NOMO-1 treated with DMSO at 0.1 percent for 48 hours (cell line): Measurements from ENCODE around the gene OXGR1.
A peak's percentile ranks its signal among the peaks of the same experiment; 100 is the strongest.
"Not testable (repeated sequence)": the region's sequence is repeated elsewhere in the genome, so short reads cannot be mapped to it uniquely, and the experiment has no call there.

Source experiments
- DNase-seq: peaks from one replicate; lab custom pipeline; 2025; ENCODE audit not compliant: unreplicated experiment; lab: John Stamatoyannopoulos, UW

OXGR1 gene

DNA sequence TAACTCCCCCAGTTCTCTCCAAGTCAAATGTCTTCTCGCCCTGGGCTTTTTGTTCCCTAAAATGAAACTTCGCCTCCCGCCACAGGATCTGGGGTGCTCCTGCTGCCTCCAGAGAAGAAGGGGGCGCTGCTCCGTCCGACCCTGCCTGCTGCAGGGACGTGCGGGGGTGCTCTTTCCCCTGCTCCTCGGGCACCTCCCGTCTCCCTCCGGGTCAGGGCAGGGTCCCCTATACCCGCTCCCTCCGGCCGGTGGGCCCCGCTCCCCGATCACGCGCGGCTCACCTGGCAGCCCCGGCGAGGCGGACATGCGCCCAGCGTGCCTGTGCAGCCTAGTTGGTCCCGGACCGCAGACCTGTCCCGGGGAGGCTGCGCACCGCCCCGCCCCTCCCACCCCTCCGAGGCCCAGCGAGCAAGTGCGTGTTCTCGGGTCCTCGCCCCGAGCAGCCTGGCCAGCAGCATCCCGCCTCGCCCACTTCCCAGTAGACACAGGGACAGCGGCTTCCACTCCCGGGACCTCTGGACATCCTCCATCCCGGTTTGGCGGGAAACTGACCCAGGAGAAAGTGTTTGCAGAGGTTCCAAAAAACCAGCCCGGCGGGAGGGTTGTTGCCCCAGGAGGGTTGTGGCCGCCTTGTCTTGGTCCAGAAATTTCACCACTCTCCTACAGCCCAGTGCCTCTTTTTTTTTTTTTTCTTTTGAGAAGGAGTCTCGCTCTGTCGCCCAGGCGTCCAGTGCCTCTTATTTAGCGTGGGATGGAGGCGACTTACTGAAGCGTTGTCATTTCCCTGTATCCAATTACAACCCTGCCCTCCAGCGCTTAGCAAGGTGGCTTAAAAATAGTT lies at the start of gene OXGR1:
Gene OXGR1, minus strand, starts transcription at position 460 of the 841 bp plus-strand sequence. CDS start 6,717 bp downstream, outside the sequence.
- no peak for DNase-seq

DNA sequence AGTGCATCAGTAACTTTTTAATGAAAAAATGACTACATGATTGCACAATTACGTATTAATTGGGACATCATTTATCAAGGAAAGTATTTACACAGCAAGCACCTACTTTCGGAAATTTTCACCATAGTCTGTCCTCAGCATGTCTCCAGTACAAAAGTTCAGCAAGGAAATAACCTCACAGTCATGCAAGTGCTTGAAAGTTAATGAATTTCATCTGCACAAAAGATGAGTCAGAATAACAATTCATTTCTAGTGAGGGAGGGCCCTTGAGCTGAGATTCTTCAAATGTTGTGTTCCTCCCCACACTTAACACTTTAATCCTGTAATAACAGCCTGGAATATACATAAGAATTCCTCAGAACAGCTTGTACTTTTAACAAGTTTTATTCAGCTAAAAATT lies 49.0 kb upstream of the OXGR1 start:
- no peak for DNase-seq

DNA sequence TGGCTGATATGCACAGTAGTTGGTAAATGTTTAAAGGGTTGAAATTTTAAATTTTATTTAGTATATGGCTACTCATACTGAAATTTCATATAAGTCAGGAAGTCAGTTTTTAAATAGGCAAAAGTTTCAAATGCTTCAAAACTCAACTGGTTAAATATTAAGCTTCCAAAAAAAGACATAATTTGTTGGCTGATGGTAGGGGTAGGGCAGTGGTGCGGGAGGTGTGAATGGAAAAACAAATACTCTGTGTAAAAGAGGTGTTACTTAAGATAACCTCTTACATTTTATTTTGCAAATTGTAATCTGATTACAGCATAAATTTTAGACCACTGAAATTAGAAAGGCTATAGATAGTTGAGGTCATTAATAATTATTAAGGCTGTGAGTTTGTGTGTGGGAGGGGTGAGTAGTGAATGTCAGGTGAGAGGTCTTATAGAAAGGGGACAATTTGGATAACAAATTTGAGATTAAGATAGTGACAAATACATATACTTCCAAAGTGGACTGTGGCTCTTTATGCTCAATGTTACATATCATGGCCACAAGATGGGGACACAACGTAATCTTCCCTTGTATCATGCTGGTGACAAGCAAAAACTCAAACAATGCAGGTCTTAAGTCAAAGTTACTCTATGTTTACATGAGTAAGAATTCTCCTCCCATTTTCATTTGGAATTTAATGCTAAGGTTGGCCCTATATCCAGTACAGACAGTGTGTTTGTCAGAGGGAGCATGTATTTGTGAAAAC lies 36.6 kb upstream of the OXGR1 start:
- DNase-seq, result peak; percentile 41

DNA sequence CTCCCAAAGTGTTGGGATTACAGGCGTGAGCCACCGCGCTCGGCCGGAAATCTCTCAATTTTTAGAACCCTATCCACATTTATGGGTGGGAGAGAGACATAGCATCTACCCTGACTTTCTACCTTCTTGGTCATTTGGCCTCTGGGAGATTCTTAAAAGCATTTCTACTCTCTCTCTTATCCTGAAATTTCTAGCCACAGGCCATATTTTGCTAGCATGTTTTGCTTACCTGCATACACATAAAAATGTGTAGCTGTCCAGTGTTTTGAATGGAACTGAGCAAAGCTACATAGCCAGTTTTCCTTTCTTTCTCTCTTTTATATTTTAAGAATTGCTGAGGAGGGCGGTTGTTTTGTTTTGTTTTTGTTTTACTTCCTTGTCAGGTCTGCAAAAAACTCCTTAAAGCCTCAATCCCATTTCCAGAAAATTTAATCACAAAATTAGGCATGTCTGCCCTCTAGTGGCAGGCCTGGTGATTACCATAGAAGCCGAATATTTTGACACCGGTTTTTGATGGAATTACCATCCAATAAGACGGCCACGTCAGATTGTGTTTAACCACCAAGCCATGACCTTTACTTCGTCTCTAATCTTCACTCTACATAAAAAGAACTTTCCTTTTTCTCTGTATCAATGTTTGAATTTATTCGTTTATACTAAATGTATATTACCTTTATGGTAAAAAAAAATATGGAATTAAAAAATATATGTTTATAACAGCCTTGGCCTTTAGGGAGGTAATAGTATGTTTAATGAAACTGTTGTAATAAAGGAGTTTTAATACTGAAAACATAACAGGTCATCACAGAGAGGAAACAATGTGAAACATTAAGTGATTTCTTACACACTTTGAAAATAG lies 34.4 kb upstream of the OXGR1 start:
- peak; percentile 32 for DNase-seq

DNA sequence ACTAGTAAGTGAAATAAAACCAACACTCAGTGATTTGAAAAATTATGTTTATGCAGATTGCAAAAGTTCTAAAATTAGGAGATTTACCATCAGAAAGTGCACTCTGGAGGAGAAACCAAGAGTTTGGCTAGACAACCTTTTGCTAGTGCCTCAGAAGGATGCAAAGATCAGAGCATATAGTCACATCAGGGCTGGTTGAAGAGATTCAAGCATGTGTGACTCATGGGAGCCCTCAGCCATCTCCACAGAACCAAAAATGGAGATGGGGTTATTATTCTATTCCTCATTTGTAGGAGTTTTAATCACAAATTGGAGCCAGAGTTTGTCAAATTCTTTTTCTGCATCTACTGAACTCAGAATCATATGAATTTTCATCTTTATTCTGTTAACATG lies 32.9 kb upstream of the OXGR1 start:
- no peak for DNase-seq

DNA sequence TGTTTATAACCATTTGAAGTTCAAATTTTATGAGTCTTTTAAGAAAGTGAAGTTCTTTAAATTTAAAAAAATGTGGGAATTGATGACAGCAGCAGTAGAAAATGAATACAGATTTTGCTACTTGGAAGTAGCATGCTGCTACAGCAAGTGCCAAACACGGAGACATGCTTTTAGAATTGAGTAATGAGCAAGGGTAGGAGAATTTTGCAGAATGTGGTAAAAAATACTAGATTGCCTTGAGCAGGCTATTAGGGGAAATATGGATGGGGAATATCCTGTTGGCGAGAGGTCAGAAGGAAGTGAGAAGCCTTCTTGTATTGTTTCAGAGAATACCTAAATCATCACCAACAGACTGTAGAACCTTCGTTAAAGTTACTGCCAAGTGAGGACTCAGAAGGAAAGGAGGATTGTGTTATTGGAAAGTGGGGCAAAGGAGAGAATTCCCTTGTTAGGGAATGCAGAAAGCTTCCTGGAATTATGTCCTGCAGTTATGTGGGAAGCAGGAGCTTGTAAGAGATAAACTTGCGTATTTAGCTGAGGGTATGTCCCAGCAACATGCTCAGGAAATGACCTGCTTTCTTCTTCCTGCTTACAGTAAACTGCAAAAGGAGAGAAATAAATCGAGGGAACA lies 32.4 kb upstream of the OXGR1 start:
- no peak for DNase-seq

DNA sequence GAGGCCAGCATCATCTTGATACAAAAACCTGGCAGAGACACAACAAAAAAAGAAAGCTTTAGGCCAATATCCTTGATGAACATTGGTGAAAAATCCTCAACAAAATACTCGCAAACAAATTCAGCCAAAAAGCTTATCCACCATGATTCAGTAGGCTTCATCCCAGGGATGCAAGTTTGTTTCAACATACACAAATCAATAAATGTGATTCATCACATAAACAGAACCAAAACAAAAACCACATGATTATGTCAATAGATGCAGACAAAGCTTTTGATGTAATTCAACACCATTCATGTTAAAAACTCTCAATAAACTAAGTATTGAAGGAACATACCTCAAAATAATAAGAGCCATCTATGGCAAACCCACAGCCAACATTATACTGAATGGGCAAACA lies 29.5 kb upstream of the OXGR1 start:
- not testable (repeated sequence) for DNase-seq

DNA sequence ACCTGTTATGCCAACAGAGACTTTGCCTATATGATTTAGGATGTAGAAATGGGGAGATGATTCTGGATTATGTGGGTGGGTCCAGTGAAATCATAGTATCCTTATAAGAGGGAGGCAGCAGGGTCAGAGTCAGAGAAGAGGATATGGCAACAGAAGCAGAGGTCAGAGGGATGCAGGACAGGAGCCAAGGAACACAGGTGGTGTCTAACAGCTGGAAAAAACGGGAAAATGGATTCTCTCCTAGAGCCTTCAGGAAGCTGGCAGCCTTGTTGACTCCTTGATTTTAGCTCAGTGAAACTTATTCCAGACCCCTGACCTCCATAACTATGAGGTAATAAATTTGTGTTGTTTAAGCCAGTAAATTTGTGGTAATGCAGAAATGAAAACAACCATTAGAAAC lies 28.8 kb upstream of the OXGR1 start:
- no peak for DNase-seq

DNA sequence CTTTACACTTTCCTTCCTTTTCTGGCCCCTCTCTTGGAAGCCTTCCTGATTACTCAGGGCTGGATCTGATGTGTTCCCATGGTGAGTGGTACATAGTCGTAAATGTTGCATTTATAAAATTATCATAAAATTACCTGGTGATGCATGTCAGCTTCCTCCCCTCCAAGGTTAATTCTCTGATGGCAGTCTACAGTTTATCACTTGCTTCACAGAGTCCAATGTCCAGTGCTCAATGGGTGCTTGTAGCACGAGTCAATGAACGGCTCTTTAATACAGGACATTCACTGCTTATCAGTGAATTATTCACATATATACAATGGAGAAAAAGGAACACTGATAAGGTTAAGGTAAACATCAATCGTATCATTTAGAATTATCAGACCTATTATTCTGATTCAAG lies 27.0 kb upstream of the OXGR1 start:
- no peak for DNase-seq

DNA sequence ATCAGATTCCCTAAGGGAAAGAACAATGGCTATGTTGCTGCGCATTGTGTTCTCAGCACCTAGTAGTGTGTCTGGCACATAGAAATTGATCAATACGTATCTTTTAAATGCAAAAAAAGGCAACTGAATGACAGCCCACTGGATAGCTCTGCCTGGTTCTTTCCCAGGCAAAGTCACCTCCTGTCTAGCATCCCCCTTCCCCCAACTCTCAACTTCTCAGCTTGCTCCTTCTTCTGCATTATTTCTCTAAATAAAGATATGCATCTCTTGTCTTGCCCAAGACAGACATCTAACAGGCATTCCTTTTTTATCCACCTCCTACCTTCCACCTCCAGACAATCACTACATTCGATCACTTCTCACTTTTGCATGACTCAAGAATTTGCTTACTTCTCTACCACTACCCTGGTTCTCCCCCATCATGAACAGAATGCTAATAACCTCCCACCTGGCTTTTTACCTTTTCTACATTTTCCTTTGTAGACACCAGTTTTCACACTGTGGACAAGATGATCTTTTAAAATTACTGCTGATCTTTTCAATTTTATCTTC lies 26.5 kb upstream of the OXGR1 start:
- DNase-seq, result no peak

DNA sequence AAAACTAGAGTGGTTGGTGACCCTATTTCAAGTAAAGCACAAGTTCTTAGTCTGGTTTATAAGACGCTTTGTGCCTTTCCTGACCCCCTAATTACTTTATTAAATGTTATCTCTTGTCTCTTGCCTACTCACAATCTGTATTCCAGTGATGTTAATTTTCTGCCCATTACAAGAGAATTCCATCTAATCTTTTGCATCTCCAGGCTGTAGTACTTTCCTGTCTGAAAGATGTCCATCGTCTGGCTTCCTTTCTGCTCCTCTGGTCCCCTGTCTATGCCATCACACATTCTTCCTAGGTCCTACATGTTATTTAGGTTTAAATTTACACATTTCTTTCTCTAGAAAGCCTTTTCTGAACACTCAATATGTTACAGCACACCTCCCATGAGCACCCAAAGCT lies 25.9 kb upstream of the OXGR1 start:
- no peak for DNase-seq

DNA sequence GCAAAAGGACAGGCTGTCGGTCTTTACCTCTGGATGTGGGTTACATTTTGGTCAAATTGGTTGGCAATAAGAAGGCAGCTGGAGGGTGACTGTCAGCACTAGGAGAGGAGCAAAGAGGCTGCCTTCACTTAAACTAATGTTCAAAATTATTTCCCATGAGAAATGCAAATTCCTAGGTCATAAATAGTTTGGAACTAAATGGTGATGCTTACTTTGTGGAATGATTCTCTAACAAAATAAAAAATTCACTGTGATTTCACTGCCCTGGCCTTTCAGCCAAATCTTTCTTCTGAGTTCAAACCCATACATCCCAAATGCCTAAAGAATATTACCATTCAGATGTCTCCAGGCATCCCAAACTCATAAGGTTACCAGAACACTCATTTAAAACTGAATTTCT lies 25.0 kb upstream of the OXGR1 start:
- DNase-seq, result no peak

DNA sequence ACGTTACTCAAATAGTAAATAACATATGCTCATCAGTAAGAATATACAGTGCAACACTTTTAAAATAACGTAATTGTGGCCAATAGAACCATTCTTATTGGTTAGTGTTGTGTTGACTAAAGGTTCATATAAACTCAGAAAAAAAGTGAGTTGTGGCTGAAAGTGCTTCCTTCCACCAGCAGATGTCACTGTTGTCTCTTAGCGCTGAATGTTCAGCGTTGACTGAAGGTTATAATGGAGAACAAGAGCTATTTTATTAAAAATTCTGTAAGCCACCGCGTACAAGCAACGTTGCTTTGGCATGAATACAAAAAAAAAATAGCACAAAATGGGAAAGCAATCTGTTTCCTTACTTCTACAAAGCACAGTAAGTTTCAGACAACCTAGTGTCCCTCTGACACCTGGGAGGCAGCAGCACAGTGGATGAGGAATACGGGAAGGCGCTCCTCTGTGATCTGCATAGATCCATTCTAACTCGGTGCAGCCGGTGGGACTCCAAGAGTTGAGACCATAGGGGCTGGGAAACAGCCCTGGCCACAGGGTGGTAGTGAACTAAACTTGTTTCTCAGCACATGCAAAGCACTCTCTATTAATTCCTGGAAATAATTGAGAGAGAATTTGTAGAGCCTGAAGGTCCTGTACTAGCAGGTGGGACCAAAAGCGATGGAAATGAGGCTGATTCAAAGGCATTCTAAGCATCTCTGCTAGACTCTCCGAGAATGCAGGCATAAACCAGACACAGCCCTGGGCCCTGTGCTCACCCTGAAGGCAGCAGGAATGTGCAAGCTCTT lies 23.9 kb upstream of the OXGR1 start:
- peak; percentile 51 for DNase-seq

DNA sequence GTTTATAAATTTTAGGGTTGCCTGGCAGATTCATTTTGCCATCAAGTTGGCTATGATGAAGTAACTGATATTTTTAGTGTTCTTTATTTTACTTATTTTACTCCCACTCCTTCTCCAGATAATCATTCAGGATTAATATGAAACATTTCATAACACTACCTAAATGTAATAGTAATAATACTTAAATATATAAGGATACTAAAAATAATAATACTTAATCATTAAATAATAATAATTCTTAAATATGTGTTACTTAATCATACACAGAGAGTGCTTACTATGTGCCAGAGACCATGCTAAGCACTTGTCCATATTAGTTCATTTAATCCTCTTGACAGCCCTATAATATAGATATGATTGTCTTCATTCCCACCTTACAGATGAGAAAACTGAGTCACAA lies 23.0 kb upstream of the OXGR1 start:
- no peak for DNase-seq

DNA sequence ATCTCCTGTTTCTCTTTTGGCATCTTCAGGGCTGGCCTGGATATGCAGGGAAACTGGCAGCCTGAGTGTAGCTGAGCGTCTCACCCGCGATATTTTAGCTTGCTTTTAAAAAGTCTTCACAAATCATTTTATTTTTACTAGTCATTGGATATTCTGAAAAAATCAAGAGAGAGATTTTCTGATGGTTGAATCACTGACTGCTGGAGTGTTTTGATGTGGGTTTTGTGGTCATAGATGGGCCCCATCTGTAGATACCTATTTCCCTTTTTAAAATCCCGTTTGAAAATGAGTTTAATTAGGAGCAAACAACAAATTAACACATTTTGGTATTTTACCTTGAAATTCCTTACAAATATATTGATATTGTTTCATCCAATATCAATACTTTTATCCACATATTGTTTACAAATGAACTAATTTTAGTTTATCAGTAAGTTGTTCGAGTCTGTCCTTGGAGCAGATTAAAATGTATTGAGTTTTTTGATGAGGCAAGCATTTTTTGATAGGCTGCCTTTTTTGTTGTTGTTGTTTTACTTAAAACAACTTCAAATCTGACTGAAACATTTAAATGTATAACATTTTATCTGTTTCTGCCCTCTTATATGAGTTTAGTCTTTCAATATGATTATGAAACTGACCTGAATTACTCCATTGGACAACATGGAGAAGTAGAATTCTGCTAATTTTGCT lies 21.5 kb upstream of the OXGR1 start:
- peak; percentile 72 for DNase-seq

DNA sequence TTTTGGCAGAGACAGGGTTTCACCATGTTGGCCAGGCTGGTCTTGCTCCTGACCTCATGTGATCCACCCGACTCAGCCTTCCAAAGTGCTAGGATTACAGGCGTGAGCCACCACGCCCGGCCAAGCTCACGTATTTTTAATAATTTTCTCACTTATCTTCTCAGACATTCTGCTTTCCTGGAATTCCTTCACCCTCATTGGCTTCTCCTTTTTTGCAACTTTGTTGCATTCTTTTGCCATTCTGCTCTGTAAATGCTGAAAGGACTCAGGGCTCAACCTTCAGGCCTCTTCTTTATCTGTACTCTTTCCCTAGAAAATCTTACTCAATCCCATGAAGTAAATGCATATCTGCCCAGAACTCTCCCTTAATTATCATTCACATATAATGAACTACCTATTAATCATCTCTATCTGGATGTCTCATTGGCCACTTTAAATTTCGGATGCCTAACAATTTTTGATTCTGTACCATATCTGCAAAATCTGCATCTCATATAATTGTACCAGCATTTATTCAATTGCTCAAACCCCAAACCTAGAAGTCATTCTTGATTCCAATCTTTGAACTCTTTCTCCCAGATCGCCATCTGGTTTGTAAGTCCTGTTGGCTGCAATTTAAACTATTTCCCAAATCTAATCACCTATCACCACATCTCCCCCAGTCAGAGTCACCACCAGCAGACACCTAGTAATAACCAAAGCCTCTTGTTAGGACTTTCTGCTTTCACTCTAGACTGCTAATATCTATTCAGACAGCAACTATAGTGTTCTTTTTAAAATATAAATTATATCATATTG lies 18.2 kb upstream of the OXGR1 start:
- DNase-seq, result no peak

DNA sequence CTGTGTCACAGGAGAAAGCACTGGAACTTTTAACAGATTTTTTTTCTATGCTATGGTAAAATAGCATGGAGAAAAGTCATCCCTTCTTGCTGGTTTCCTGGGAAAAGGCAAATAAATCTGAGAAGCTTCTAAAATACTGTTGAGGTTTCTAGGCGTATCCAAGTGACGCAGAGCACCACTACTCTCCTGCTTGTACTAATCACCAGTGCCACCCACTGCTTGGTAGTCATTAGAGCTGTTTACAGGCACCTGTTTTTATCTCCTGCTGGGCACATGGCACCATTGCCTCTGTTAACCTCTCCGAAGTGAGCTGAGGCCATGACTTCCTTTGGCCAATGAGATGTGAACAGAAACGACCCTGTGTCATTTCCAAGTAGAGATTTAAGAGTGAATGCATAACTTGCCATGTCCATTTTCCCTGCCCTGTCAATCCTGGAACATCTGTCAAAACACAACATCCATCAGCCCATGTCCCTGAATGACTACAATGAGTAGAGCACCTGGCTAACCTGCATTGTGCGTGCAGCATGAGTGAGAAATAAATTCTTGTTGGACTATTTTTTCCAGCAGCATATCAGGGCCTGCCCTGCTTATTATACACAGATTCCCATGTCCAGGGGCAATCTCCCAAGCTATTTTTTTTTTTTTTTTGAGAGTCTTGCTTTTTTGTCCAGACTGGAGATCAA lies 17.3 kb upstream of the OXGR1 start:
- no peak for DNase-seq

DNA sequence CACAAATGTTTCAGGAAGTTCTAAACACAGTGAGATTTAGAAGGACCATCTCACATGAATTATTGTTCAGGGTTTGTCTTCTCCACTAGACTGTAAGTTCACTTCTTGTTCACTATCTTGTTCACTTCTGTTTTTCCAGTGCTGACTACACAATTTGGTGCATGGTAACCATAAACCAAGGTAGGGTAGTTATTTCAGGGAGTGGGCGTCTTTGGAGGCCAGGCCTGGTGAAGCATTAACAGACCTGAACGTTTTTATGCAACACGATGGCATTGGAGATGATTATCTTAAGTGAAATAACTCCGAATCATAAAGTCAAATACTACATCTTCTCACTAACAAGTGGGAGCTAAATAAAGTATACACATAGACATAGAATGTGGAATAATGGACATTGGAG lies 14.4 kb upstream of the OXGR1 start:
- no peak for DNase-seq
